Measurements from ENCODE around the gene DPY19L1.
"Not testable (repeated sequence)": the region's sequence is repeated elsewhere in the genome, so short reads cannot be mapped to it uniquely, and the experiment has no call there.

DPY19L1 gene

DNA sequence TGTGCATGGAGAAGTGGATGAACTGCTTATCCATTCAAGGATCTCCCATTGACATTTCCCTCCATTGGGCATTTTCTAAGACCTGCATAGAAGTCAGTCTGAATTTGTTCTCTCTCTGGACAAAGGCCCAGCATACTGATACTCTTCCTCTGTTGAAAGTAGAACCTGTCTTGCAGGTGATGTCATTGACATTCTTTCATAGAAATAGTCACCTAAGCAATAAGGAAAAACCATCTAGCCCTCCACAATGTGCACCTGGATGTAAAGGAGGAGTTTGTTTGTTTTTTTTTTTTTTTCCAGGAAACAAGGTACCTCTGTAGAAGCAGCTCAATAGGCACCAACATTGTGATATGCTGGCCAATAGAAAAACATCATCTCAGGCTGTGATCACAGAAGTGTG lies 150.4 kb downstream of the DPY19L1 start:
- DNase-seq (ENCODE audit: insufficient read length, low spot score) (no peak), FAIRE-seq (no peak)
- no peak for TF ChIP-seq POLR2A (IDR thresholded peaks at IDR 0.05; ENCODE audit: low read depth, low read length)

DNA sequence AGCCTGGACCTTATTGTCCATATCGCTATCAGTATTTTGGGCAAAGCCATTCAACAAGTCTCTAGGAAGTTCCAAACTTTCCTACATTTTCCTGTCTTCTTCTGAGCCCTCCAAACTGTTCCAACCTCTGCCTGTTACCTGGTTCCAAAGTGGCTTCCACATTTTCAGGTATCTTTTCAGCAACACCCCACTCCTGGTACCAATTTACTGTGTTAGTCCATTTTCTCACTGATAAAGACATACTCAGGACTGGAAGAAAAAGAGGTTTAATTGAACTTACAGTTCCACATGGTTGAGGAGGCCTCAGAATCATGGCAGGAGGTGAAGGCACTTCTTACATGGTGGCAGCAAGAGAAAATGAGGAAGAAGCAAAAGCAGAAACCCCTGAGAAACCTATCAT lies 153.4 kb downstream of the DPY19L1 start:
- not testable (repeated sequence) for DNase-seq (ENCODE audit: insufficient read length, low spot score); FAIRE-seq

DNA sequence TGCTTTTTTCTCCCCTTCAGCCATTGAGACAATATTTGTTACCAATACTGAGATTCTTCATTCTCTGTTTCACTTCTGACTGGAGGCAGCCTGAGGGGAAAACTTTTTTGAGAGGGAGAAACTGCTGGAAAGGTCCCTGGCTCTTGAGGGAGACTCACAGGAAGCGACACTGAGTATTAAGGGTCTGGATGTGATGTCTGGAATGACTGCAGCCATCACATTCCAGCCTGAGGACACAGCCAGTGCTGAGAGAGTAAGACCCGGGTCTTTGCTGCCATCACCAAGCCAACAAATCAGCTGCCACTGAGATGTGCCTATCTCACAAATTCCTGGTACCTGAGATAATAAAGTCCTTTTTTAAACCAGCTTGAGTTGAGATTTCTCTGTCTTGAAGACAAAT lies 157.4 kb downstream of the DPY19L1 start:
- FAIRE-seq (no peak), DNase-seq (ENCODE audit: insufficient read length, low spot score) (no peak)
- no peak for TF ChIP-seq POLR2A (IDR thresholded peaks at IDR 0.05; ENCODE audit: low read depth, low read length)

DNA sequence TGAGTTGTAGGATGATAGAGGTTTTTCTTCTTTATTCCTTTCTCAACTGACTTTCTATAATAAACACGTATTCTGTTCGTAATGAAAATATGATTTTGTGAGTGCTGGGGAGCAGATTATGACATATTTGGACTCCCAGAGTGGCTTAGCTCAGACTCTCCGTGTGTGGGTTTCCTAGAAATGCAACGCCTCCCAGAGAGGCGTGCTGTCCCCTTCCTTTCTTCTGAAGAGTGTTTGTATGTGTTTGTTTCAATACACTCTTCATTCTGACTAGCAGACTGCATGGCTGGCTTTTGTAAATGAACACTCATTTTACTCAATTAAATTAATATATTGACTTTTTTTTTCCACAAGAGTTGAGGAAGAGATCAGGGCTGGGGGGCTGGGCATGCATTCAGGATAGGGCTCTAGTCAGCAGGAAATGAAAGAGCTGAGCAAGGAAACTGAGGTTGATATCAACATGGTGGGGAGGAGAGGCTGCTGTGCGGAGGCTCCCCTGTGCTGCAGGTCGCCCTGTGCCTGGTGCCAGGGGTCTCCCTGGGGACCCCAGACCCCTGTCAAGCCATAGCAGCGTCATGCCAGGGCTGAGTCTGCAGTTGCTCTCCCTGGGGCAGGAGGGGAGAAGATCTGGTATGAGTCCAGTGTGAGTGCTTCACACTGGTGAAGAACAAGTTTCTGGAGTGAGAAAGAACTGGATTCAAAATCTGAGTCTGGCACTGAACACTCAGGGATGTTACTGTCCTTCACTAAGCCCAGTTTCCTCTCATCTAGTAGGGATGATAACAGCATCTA lies 158.1 kb downstream of the DPY19L1 start:
- DNase-seq (ENCODE audit: insufficient read length, low spot score); FAIRE-seq: not testable (repeated sequence)
